SK-N-MC (cell line): ENCODE results near the gene SFT2D2.

Experiments used
- EZH2 ChIP-seq: fragments of 200-600 bp; sonication (generic); IDR thresholded peaks from one replicate; pipeline ENCODE4 v1.6.1; 2017; ENCODE audit warnings: antibody characterized with exemption
- FOXP2 ChIP-seq: optimal IDR thresholded peaks from 2 replicates; pipeline ENCODE3; 2011; ENCODE audit warnings: mild to moderate bottlenecking, moderate library complexity; ENCODE audit not compliant: insufficient read depth; ENCODE audit errors: extremely low read length, control extremely low read depth
- POLR2AphosphoS5 ChIP-seq: IDR thresholded peaks from 2 replicates; pipeline ENCODE4 v1.6.1; 2012; ENCODE audit warnings: mild to moderate bottlenecking, low read depth, low read length, borderline replicate concordance

DNA sequence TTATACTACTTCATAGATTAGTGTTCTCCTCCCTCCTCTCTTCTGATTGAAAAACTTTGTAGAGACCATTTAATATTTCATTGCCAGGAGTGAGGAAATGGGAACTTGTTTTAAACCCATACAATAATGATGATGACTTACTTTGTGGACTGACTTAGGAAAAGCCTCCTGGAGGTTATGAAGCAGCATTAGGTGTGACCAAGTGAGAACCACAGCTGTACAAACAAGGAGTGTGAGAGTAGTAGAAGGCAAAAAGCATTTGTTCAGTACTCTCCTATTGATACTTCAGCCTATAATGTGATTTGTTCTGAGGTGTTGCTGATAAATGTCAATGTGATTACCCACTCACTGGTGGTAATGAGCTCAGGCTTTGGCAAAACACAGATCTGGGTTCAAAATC, 38.6 kb upstream of the SFT2D2 start:
- TF ChIP-seq POLR2AphosphoS5 = no peak
- no peak for TF ChIP-seq EZH2
- TF ChIP-seq FOXP2 = no peak
